GM10266 (cell line): ENCODE data around the gene ENTPD3.

Source experiments
- DNase-seq: peaks from one replicate; pipeline ENCODE4 v3.0.0; 2012; ENCODE audit errors: extremely low spot score
- CTCF ChIP-seq: IDR thresholded peaks from 2 replicates; pipeline ENCODE4 v1.5.1; 2012; ENCODE audit warnings: mild to moderate bottlenecking, low read depth; ENCODE audit not compliant: control insufficient read depth, insufficient read depth; ENCODE audit errors: missing control alignments

Gene ENTPD3

GRCh38 chr3:40452562-40452875, 65.5 kb downstream of the ENTPD3 start:
- no peak for TF ChIP-seq CTCF
- no peak for DNase-seq

GRCh38 chr3:40452876-40453730, 66.1 kb downstream of the ENTPD3 start:
- no peak for TF ChIP-seq CTCF
- peak; percentile 95 for DNase-seq

- no peak for TF ChIP-seq CTCF
- DNase-seq: no peak
Observed at GRCh38 chr3:40453933-40454332, 66.9 kb downstream of the ENTPD3 start.

DNA sequence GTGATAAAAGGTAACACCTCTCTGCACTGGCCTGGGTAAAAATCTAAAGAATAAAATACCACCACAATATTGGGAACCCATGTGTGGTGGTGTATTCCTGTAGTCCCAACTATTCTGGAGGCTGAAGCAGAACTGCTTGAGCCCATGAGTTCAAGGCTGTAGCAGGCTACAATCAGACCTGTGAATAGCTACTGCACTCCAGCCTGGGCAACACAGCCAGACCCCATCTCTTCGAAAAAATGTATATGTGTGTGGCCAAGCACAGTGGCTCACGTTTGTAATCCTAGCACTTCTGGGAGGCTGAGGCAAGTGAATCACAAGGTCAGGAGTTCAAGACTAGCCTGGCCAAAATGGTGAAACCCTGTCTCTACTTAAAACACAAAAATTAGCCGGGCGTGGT, 68.3 kb downstream of the ENTPD3 start:
- TF ChIP-seq CTCF: no peak

DNA sequence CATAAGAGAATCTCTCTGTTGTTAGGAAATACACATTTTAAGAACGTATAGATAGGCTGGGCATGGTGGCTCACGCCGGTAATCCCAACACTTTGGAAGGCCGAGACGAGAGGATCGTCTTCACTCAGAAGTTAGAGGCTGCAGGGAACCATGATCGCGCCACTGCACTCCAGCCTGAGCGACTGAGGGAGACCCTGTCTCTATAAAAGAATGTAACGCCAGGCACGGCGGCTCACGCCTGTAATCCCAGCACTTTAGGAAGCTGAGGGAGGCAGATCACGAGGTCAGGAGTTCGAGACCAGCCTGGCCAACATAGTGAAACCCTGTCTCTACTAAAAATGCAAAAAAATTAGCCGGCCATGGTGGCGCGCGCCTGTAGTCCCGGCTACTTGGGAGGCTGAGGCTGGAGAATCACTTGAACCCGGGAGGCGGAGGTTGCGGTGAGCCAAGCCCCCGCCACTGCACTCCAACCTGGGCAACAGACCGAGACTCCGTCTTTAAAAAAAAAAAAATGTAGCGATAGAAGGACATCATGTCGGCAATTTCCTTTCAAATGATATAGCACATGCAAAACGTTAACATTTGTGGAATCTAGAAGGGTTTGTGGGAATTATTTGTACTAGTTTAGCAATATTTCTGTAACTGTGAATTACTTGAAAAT, 69.4 kb downstream of the ENTPD3 start:
- no peak for DNase-seq
- TF ChIP-seq CTCF: no peak

More for the DNA sequence above, 68.3 kb downstream of the ENTPD3 start:
- DNase-seq: no peak

GRCh38 chr3:40456940-40457823, 70.2 kb downstream of the ENTPD3 start, which contains the start of gene RPL14:
RPL14 (plus strand) TSS chr3:40457339; CDS start chr3:40457472, 133 bp downstream.
- no peak for TF ChIP-seq CTCF
- peak; percentile 94 for DNase-seq
